NAMALWA (cell line): ENCODE results near the gene CWC25.

Experiments used
- DNase-seq: peaks from one replicate; pipeline ENCODE4 v3.0.0-alpha.2; 2015; ENCODE audit warnings: low spot score

The CWC25 gene

GRCh38 chr17:38786372-38786771 lies 38.7 kb downstream of the CWC25 start:
- DNase-seq: no peak

GRCh38 chr17:38783227-38783626 lies 41.9 kb downstream of the CWC25 start:
- DNase-seq: no peak

- no peak for DNase-seq
Measured at GRCh38 chr17:38779965-38780752, 45.0 kb downstream of the CWC25 start.

GRCh38 chr17:38777641-38778250 lies 47.4 kb downstream of the CWC25 start:
- no peak for DNase-seq

- no peak for DNase-seq
Measured at GRCh38 chr17:38773258-38773657, 51.9 kb downstream of the CWC25 start.

- no peak for DNase-seq
Measured at GRCh38 chr17:38768417-38768816, 56.7 kb downstream of the CWC25 start.

- DNase-seq: no peak
Measured at GRCh38 chr17:38766341-38766740, 58.8 kb downstream of the CWC25 start.

GRCh38 chr17:38762231-38762630 lies 62.9 kb downstream of the CWC25 start:
- no peak for DNase-seq

GRCh38 chr17:38761612-38762011 lies 63.5 kb downstream of the CWC25 start:
- peak; percentile 68 for DNase-seq

- no peak for DNase-seq
Measured at GRCh38 chr17:38753071-38753506, 72.0 kb downstream of the CWC25 start.

GRCh38 chr17:38752308-38753070 lies 72.6 kb downstream of the CWC25 start, which contains the start of gene PSMB3:
TSS of gene PSMB3 (plus strand) at chr17:38752741. CDS start at chr17:38752827, 86 bp downstream.
- peak; percentile 100 for DNase-seq

GRCh38 chr17:38751808-38752307 lies 73.3 kb downstream of the CWC25 start:
- DNase-seq: peak; percentile 86

- DNase-seq: peak; percentile 62
Measured at GRCh38 chr17:38751144-38751807, 73.8 kb downstream of the CWC25 start.
